ENCODE results near the gene TCAF1. TPM values are rescaled to one million over a fixed set of nuclear protein-coding genes. Genes with fewer than 3 reads are reported as not detected.

Gene TCAF1
- total RNA-seq, 1 donor from 2014 or later, result 109 TPM

DNA sequence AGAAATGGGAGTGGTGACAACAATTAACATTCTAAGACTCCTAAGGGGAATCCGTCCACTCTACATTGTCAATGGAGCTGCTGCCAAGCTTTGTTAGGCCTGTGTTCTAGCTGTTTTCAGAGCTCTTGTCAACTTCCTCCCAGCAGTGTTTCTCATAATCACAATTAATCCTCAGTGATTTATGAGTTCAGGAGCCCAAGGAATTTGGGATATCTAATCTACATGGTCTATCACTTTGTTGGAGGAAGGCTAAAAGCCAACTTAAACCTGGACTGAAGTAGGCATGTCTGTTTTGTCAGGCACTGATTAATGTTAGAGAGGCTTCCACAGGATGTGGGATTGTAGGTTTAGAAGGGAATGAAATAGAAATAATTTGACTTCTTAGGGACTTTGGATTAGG, 22.9 kb upstream of the TCAF1 start:
- no peaks in the 10 kb centered on the region for H3K9me3 Mint-ChIP-seq (ENCODE audit: low read depth)
- TF ChIP-seq, protein P1, sequence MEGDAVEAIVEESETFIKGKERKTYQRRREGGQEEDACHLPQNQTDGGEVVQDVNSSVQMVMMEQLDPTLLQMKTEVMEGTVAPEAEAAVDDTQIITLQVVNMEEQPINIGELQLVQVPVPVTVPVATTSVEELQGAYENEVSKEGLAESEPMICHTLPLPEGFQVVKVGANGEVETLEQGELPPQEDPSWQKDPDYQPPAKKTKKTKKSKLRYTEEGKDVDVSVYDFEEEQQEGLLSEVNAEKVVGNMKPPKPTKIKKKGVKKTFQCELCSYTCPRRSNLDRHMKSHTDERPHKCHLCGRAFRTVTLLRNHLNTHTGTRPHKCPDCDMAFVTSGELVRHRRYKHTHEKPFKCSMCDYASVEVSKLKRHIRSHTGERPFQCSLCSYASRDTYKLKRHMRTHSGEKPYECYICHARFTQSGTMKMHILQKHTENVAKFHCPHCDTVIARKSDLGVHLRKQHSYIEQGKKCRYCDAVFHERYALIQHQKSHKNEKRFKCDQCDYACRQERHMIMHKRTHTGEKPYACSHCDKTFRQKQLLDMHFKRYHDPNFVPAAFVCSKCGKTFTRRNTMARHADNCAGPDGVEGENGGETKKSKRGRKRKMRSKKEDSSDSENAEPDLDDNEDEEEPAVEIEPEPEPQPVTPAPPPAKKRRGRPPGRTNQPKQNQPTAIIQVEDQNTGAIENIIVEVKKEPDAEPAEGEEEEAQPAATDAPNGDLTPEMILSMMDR (IDR thresholded peaks at IDR 0.05), result no peak
- H3K36me3 Mint-ChIP-seq (ENCODE audit: low read depth), result no peaks in the 10 kb centered on the region
- H3K4me3 Mint-ChIP-seq (ENCODE audit: unreplicated experiment), result no peak overlapping the region
- H3K27ac Mint-ChIP-seq (ENCODE audit: unreplicated experiment), result no peak overlapping the region
- peaks cover 5% of the 10 kb centered on the region for H3K4me1 Mint-ChIP-seq (ENCODE audit: low read depth)
- DNase-seq (ENCODE audit: low spot score), result no peak
- peaks cover 14% of the 10 kb centered on the region for H3K27me3 Mint-ChIP-seq (ENCODE audit: low read depth)

DNA sequence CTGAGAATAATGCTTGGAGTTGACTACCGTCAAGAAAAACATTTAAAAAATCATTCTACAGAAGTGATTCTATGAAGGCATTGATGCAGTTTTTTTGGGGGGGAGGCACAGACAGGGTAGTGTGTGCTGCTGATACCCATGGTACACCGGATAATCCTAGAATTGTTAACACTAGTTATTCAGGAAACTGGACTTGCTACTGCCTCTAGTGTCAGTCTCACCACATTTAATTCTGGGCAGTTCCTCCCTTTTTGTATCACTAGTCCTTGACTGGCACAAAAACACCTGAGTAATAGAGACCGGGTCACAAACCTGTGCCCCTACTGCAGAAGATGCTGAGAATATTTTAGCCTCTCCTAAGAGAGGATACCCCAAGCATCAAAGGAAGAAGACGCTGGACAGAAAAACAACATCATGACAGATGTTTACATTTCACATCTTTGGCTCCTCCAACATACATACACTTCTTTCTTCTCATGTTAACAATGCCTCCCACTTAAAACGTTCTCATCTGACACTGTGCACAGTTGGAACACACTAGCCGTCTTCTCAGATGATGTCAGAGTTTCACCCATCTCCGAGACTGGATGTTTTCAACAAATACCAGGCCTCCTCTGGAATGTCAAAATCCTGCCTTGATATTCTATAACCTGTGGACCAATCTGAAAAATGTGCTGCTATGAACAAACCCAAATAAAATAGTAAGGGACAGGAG, 13.1 kb upstream of the TCAF1 start:
- Mint-ChIP-seq H3K27ac (ENCODE audit: unreplicated experiment) (no peak overlapping the region), H3K4me1 (ENCODE audit: low read depth) (peaks cover 10% of the 10 kb centered on the region), H3K9me3 (ENCODE audit: low read depth) (peaks cover 9% of the 10 kb centered on the region), H3K27me3 (ENCODE audit: low read depth) (peaks cover 11% of the 10 kb centered on the region), H3K4me3 (ENCODE audit: unreplicated experiment) (no peak overlapping the region), H3K36me3 (ENCODE audit: low read depth) (peaks cover 2% of the 10 kb centered on the region)
- DNase-seq (ENCODE audit: low spot score), result no peak
- TF ChIP-seq, protein P1 (IDR thresholded peaks at IDR 0.05), result peak; percentile 41

DNA sequence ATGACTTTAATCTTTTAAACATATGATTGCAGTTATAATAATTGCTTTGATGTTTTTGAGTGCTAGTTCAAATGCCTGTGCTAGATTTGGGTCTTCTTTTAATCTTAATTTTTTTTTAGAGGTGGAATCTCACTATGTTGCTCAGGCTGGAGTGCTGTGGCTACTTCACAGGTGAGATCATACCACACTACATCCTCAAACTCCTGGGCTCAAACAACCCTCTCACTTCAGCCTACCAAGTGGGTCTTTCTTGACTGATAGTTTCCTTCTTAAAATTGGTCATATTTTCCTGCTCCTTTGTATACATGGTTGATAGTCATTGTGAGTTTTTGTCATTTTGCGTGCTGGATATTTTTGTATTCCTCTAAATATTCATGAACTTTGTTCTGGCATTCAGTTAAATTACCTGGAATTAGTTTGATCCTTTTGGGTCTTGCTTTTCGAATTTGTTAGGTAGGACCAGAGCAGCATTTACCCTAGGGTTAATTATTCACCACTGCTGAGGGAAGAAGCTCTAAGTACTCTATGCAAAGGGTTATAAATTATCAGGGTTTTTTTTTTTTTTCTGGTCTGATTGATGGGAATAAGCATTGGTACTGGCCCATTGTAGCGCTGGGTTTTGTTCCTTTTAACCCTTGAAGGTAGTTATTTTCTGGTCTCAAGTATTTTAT, 12.1 kb upstream of the TCAF1 start:
- Mint-ChIP-seq H3K9me3 (ENCODE audit: low read depth) (peaks cover 9% of the 10 kb centered on the region), H3K4me3 (ENCODE audit: unreplicated experiment) (no peak overlapping the region), H3K27ac (ENCODE audit: unreplicated experiment) (no peak overlapping the region), H3K27me3 (ENCODE audit: low read depth) (peaks cover 7% of the 10 kb centered on the region), H3K36me3 (ENCODE audit: low read depth) (peaks cover 2% of the 10 kb centered on the region), H3K4me1 (ENCODE audit: low read depth) (peaks cover 10% of the 10 kb centered on the region)
- DNase-seq (ENCODE audit: low spot score), result no peak
- TF ChIP-seq, protein P1 (IDR thresholded peaks at IDR 0.05), result no peak

DNA sequence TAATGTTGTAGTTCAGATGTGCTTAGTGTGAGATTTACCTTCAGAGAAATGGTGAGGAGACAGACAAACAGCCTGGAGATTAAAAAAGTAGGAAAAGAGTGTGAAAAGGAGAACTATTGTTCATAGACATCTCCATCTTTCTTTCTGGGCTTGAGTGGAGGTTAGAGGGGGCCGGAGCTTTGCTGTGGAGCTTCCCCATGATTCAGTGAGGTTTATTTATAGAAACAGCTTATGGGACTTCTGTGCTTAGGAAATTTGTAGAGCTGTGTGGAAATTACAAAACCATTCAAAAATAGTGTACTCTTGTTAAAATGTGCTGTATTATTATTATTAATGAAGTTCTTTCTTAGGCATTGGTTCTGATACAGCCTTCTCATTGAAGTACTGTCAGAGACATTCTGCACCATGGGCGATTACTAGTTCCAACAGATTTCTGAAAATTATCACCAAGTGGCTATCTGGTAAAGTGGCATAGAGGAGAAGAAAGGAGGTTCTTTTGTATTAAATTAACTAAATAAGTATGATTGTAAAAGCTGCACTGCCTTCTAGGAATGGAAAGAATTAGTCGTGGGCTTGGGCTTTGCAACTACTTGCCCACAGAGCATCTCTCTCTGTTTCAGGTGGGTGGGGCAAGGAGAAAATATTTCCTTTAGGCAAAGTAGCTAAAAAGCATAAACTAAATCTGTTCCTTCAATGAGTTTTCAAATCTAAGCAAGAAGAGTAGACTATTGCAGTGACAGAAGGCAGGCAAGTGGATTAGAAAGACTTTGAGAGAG, 8.7 kb upstream of the TCAF1 start:
- Mint-ChIP-seq H3K27me3 (ENCODE audit: low read depth) (peaks cover 3% of the 10 kb centered on the region), H3K4me1 (ENCODE audit: low read depth) (peaks cover 10% of the 10 kb centered on the region), H3K4me3 (ENCODE audit: unreplicated experiment) (no peak overlapping the region), H3K9me3 (ENCODE audit: low read depth) (no peaks in the 10 kb centered on the region), H3K36me3 (ENCODE audit: low read depth) (no peaks in the 10 kb centered on the region), H3K27ac (ENCODE audit: unreplicated experiment) (no peak overlapping the region)
- DNase-seq (ENCODE audit: low spot score), result no peak
- TF ChIP-seq, protein P1 (IDR thresholded peaks at IDR 0.05), result no peak

DNA sequence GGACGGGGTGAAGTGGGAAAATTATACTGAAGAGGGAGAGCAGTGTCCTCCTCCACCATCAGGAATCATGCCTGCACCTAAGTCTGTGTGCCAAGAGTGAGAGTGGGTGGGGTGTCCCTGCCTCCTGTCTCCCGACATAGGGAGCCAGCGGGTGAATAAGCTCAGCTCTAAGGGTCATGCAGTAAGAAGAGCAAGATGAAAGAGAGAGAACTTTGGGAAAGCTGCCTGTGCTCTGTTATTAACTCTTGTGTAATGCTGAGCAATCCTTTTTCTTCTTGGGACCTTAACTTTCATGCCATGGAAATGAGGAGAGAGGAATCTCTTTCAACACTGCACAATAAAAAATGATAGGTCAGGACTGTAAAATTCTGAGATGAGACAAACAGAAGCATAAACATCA, 7.9 kb upstream of the TCAF1 start:
- TF ChIP-seq, protein P1 (IDR thresholded peaks at IDR 0.05), result no peak
- no peak for DNase-seq (ENCODE audit: low spot score)
- peaks cover 3% of the 10 kb centered on the region for H3K27me3 Mint-ChIP-seq (ENCODE audit: low read depth)
- H3K9me3 Mint-ChIP-seq (ENCODE audit: low read depth), result no peaks in the 10 kb centered on the region
- no peaks in the 10 kb centered on the region for H3K36me3 Mint-ChIP-seq (ENCODE audit: low read depth)
- peaks cover 14% of the 10 kb centered on the region for H3K4me1 Mint-ChIP-seq (ENCODE audit: low read depth)
- H3K4me3 Mint-ChIP-seq (ENCODE audit: unreplicated experiment), result no peak overlapping the region
- no peak overlapping the region for H3K27ac Mint-ChIP-seq (ENCODE audit: unreplicated experiment)
